Nephron (organoid): Measurements from ENCODE around the gene SLC25A13.

Experiments used
- H3K27ac Mint-ChIP-seq, 3 experiments: 2 replicates each; pipeline ENCODE4 v1.8.0; 2020; ENCODE audit warnings: mixed read lengths in 3 of 3, mild to moderate bottlenecking in 2 of 3, moderate library complexity in 1 of 3
- H3K27me3 Mint-ChIP-seq: 2 replicates; pipeline ENCODE4 v1.8.0; 2021; ENCODE audit warnings: low read depth, mild to moderate bottlenecking, moderate library complexity, mixed read lengths
- H3K36me3 Mint-ChIP-seq: 2 replicates; pipeline ENCODE4 v1.8.0; 2020; ENCODE audit warnings: low read depth, mixed read lengths
- H3K4me1 Mint-ChIP-seq: 2 replicates; pipeline ENCODE4 v1.8.0; 2020; ENCODE audit warnings: mixed read lengths
- H3K4me3 Mint-ChIP-seq, 3 experiments: 2 replicates each; pipeline ENCODE4 v1.8.0; 2020; ENCODE audit warnings: mild to moderate bottlenecking in 3 of 3, mixed read lengths in 3 of 3, moderate library complexity in 2 of 3
- H3K9me3 Mint-ChIP-seq: 2 replicates; pipeline ENCODE4 v1.8.0; 2020; ENCODE audit warnings: mixed read lengths
- TF ChIP-seq, protein P1 (sequence below), 3 experiments: fragments of 200-600 bp; sonication (generic); IDR thresholded peaks; one replicate each; pipeline ENCODE4 v1.5.0; 2021; ENCODE audit warnings: antibody characterized with exemption in 3 of 3; ENCODE audit not compliant: unreplicated experiment in 3 of 3

Gene SLC25A13

GRCh38 chr7:96221888-96222287 lies 100.0 kb downstream of the SLC25A13 start:
- Mint-ChIP-seq H3K4me1 (peaks cover 13% of the 10 kb centered on the region), H3K9me3 (no peaks in the 10 kb centered on the region), H3K27me3 (no peaks in the 10 kb centered on the region), H3K27ac (no peak overlapping the region), H3K4me3 (no peak overlapping the region), H3K36me3 (peaks cover 2% of the 10 kb centered on the region)
- TF ChIP-seq, protein P1, sequence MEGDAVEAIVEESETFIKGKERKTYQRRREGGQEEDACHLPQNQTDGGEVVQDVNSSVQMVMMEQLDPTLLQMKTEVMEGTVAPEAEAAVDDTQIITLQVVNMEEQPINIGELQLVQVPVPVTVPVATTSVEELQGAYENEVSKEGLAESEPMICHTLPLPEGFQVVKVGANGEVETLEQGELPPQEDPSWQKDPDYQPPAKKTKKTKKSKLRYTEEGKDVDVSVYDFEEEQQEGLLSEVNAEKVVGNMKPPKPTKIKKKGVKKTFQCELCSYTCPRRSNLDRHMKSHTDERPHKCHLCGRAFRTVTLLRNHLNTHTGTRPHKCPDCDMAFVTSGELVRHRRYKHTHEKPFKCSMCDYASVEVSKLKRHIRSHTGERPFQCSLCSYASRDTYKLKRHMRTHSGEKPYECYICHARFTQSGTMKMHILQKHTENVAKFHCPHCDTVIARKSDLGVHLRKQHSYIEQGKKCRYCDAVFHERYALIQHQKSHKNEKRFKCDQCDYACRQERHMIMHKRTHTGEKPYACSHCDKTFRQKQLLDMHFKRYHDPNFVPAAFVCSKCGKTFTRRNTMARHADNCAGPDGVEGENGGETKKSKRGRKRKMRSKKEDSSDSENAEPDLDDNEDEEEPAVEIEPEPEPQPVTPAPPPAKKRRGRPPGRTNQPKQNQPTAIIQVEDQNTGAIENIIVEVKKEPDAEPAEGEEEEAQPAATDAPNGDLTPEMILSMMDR (IDR thresholded peaks at IDR 0.05; ENCODE audit: unreplicated experiment in 3 of 3) = no peak

- Mint-ChIP-seq H3K4me3 (no peak overlapping the region), H3K36me3 (peaks cover 9% of the 10 kb centered on the region), H3K27ac (peak overlapping the region in 1 of 3 experiments; percentile 55), H3K27me3 (no peaks in the 10 kb centered on the region), H3K9me3 (no peaks in the 10 kb centered on the region), H3K4me1 (peaks cover 13% of the 10 kb centered on the region)
- TF ChIP-seq, protein P1 (IDR thresholded peaks at IDR 0.05; ENCODE audit: unreplicated experiment in 3 of 3) = no peak
Observed at GRCh38 chr7:96219378-96220130, 102.3 kb downstream of the SLC25A13 start.

DNA sequence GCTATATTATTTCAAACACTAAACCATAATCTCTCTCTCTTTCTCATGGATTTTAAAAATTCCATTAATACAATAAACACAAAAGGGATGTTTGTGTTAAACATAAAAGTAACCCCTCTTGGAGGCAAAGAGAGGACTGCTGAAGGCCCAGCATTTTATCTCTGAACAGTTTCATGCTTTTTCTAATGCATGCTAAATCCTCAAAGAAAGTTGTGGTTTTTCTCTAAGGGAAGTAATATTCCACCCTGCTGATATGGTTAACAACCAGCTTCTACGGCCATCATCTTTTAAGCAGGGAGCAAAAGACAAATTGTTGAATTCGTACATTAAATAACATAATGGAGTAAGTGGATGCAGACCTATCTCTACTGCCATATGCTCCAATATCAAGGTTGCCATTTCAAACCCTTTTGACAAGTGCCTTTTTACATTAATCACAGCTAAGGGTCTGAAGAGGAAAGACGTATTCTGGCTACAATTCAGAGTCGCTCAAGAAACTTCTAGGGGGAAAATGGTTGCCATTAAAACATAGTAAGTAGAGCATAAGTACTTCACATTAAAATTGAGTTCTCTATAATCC lies 103.1 kb downstream of the SLC25A13 start:
- Mint-ChIP-seq H3K4me3 (no peak overlapping the region), H3K4me1 (peaks cover 13% of the 10 kb centered on the region), H3K36me3 (peaks cover 9% of the 10 kb centered on the region), H3K27ac (no peak overlapping the region), H3K27me3 (no peaks in the 10 kb centered on the region), H3K9me3 (no peaks in the 10 kb centered on the region)
- TF ChIP-seq, protein P1 (IDR thresholded peaks at IDR 0.05; ENCODE audit: unreplicated experiment in 3 of 3) = no peak

- peaks cover 9% of the 10 kb centered on the region for H3K36me3 Mint-ChIP-seq
- H3K4me3 Mint-ChIP-seq = no peak overlapping the region
- H3K27ac Mint-ChIP-seq = no peak overlapping the region
- H3K9me3 Mint-ChIP-seq = no peaks in the 10 kb centered on the region
- peaks cover 13% of the 10 kb centered on the region for H3K4me1 Mint-ChIP-seq
- TF ChIP-seq, protein P1 (IDR thresholded peaks at IDR 0.05; ENCODE audit: unreplicated experiment in 3 of 3) = no peak
- no peaks in the 10 kb centered on the region for H3K27me3 Mint-ChIP-seq
Observed at GRCh38 chr7:96217147-96217546, 104.8 kb downstream of the SLC25A13 start.

GRCh38 chr7:96216373-96216772 lies 105.5 kb downstream of the SLC25A13 start:
- Mint-ChIP-seq H3K4me3 (no peak overlapping the region), H3K4me1 (peaks cover 13% of the 10 kb centered on the region), H3K9me3 (no peaks in the 10 kb centered on the region), H3K36me3 (peaks cover 9% of the 10 kb centered on the region), H3K27me3 (no peaks in the 10 kb centered on the region), H3K27ac (no peak overlapping the region)
- TF ChIP-seq, protein P1 (IDR thresholded peaks at IDR 0.05; ENCODE audit: unreplicated experiment in 3 of 3) = no peak

GRCh38 chr7:96212474-96212873 lies 109.4 kb downstream of the SLC25A13 start:
- Mint-ChIP-seq H3K36me3 (peaks cover 13% of the 10 kb centered on the region), H3K4me1 (no peaks in the 10 kb centered on the region), H3K27me3 (no peaks in the 10 kb centered on the region), H3K4me3 (no peak overlapping the region), H3K27ac (no peak overlapping the region), H3K9me3 (no peaks in the 10 kb centered on the region)
- TF ChIP-seq, protein P1 (IDR thresholded peaks at IDR 0.05; ENCODE audit: unreplicated experiment in 3 of 3) = no peak
